AG10803 (cell line): ENCODE data around the gene STK32B.

ENCODE experiments used
- DNase-seq: peaks from one replicate; pipeline ENCODE4 v3.0.0; 2010; ENCODE audit warnings: low read depth
- H3K4me3 ChIP-seq: 2 replicates; pipeline ENCODE4 v1.5.1; 2011; ENCODE audit warnings: mild to moderate bottlenecking, low read length, control low read depth
- TF ChIP-seq, protein P1 (sequence below): conservative IDR thresholded peaks from 2 replicates; pipeline ENCODE4 v1.5.1; 2011; ENCODE audit warnings: mild to moderate bottlenecking, low read length, control low read depth, inconsistent platforms

The STK32B gene

DNA sequence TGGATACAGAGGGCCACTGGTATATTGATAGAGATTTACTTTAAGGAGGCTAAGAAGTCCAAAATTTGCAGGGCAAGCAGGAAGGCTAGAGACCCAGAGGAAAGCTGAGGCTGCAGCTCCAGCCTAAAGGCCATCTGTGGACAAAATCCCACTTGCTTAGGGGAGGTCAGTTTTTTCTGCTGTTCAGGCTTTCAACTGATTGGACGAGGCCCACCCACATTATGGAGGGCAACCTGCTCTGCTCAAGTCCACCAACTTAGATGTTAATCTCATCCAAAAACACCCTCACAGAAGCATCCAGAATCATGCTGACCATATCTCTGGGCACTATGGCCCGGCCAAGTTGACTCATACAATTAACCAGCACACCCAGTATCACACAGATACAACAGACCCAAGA, 480.8 kb downstream of the STK32B start:
- no peak for DNase-seq
- H3K4me3 ChIP-seq, result no peak overlapping the region
- TF ChIP-seq, protein P1, sequence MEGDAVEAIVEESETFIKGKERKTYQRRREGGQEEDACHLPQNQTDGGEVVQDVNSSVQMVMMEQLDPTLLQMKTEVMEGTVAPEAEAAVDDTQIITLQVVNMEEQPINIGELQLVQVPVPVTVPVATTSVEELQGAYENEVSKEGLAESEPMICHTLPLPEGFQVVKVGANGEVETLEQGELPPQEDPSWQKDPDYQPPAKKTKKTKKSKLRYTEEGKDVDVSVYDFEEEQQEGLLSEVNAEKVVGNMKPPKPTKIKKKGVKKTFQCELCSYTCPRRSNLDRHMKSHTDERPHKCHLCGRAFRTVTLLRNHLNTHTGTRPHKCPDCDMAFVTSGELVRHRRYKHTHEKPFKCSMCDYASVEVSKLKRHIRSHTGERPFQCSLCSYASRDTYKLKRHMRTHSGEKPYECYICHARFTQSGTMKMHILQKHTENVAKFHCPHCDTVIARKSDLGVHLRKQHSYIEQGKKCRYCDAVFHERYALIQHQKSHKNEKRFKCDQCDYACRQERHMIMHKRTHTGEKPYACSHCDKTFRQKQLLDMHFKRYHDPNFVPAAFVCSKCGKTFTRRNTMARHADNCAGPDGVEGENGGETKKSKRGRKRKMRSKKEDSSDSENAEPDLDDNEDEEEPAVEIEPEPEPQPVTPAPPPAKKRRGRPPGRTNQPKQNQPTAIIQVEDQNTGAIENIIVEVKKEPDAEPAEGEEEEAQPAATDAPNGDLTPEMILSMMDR, result no peak

DNA sequence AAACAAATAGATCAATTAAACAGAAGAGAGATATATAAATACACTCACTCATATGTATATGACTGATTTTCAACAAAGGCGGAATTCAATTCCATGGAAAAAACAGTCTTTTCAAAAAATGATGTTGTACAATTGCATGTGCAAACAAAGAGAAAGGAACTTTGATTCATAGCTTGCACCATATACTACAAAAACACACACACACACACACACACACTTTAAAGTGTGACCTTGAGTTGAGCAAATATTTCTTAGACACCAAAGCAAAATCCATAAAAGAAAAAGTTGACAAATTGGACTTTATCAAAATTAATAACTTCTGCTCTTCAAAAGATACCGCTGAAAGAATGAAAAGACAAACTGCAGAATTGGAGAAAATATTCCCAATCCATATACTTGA, 488.3 kb downstream of the STK32B start:
- TF ChIP-seq, protein P1, result no peak
- no peak overlapping the region for H3K4me3 ChIP-seq
- no peak for DNase-seq

DNA sequence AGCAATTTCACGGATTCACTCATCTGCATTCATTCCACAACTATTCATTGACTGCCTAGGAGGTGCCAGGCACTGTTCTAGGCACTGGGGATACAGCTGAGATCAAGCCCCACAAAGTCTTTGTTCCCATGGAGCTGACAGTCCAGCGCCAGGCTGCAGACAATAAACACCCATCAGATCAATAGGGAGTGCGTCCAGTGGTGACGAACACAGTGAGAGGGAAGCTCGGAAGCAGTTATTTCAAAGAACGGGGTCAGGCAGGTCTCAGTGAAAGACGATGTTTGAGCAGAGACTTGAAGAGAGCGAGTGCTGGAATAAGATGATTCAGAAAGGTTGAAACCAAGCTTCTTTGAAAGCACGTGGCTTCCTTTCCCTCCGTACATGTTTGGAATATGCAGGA, 489.9 kb downstream of the STK32B start:
- DNase-seq, result no peak
- TF ChIP-seq, protein P1, result no peak
- H3K4me3 ChIP-seq, result no peak overlapping the region

DNA sequence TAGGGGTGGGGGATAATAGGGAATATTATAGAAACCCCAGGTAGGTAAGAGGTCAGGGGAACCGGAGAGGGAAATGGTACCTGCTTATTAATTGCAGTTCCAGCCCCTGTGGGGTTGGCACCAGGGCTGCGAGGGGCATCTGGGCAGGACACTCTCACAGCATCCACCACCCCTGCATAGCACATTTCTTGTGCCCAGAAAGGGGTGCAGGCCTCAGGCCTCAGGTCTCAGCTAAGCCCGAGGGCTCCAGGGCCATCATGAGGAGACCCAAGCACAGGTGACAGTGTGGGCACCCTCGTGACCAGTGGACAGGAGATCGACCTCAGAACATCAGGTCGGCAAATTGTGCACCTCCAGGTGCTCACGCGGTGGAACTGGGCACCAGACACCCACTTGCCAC, 492.4 kb downstream of the STK32B start:
- TF ChIP-seq, protein P1, result no peak

DNA sequence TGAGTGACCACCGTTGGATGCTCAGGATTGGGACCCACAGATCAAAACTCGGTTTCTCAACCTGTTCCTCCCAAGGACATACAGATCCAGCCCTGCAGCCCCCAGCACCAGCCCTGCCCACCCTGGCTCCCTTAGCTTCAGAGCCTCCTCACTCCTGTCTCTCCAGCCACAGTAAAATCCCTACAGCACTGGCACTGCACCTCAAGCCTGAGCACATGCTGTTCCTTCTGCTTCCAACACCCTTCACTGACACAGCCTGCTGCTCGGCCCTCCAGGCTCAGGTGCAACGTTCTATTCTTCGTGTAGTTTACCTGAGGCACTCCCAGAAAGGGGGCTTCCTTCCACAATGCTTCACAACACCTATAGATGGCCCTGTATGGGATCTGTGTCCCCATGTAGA, 493.5 kb downstream of the STK32B start:
- no peak for DNase-seq
- H3K4me3 ChIP-seq, result no peak overlapping the region
- TF ChIP-seq, protein P1, result no peak

More for the DNA sequence above, 492.4 kb downstream of the STK32B start:
- H3K4me3 ChIP-seq, result no peak overlapping the region
- DNase-seq, result no peak

DNA sequence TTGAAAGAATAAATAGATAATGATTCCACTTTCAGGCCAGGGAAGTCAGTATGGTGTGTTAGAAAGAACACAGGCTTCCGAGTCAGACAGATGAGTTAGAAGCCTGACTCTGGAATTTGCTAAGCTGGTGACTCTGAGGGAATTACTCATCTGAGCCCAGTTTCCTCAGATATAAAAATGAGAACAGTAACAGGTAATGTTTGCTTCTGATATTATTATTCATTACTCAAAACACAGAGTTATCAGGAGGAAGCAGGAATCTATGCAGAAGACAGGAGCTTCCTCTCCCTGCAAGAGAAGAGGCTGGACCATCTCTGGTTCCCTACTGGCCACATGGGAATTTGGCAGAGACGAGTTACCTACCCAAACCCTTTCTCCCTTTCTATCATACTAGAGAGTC, 494.0 kb downstream of the STK32B start:
- H3K4me3 ChIP-seq, result no peak overlapping the region
- TF ChIP-seq, protein P1, result no peak
- DNase-seq, result no peak

DNA sequence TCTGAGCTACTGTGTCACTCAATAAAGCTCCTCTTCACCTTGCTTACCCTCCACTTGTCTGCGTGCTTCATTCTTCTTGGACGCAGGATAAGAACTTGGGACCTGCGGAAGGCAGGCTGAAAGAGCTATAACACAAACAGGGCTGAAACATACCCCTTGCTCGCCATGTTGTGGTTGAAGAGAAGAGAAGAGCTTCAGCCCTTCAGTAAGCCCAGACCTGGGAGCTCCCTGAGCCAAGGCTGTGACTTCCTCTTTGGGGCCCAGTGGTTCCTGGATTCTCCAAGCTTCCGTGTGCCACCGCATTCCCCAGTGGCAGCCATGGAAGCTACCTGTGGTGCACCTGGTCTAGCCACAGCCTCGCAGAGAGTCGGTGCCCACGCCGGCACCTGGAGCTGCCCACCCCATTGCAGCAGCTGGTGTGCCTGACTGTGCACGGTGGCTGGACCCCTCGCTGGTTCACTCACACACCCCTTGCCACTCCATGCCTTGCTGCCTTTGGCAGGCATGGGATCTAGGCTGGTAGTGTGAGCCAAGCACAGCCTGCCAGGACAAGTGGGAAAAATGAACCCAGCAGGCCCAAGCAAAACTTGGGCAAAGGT, 496.5 kb downstream of the STK32B start:
- DNase-seq, result no peak
- TF ChIP-seq, protein P1, result no peak
- H3K4me3 ChIP-seq, result no peak overlapping the region
